Measurements from ENCODE around the gene SPNS3. TPM values are rescaled to one million over a fixed set of nuclear protein-coding genes. Genes with fewer than 3 reads are reported as not detected.

The SPNS3 gene
- total RNA-seq (2022; extraction: Qiagen RNA extraction; ENCODE audit: low read depth) = 0.31 TPM in 1 of 5 replicates, not detected in the others

GRCh38 chr17:4433515-4434031, at the start of gene SPNS3:
SPNS3 (plus strand) TSS chr17:4433940; CDS start chr17:4433968, 28 bp downstream.

GRCh38 chr17:4498461-4499397, 65.0 kb downstream of the SPNS3 start, which contains the start of gene SPNS2:
SPNS2 (plus strand) TSS chr17:4498881; CDS start chr17:4499048, 167 bp downstream.

Other genes with a start within 250 kb of the SPNS3 start
- 22.7 to 33.3 TPM (median 31.5 TPM) in 5 replicates for gene ANKFY1, start 170.0 kb upstream of the SPNS3 start, total RNA-seq (2022; extraction: Qiagen RNA extraction; ENCODE audit: low read depth)
- gene UBE2G1, start 67.3 kb upstream of the SPNS3 start, total RNA-seq (2022; extraction: Qiagen RNA extraction; ENCODE audit: low read depth) = 77.4 to 96.4 TPM (median 95.1 TPM) in 5 replicates
- gene SPNS2, start 64.9 kb downstream of the SPNS3 start, total RNA-seq (2022; extraction: Qiagen RNA extraction; ENCODE audit: low read depth) = 5.8 to 14.1 TPM (median 11.2 TPM) in 5 replicates
- 92.2 to 121 TPM (median 114 TPM) in 5 replicates for gene MYBBP1A, start 121.4 kb downstream of the SPNS3 start, total RNA-seq (2022; extraction: Qiagen RNA extraction; ENCODE audit: low read depth)
- 0.35 TPM in 1 of 5 replicates, not detected in the others for gene GGT6, start 126.6 kb downstream of the SPNS3 start, total RNA-seq (2022; extraction: Qiagen RNA extraction; ENCODE audit: low read depth)
- gene SMTNL2, start 150.6 kb downstream of the SPNS3 start, total RNA-seq (2022; extraction: Qiagen RNA extraction; ENCODE audit: low read depth) = 0.32 to 1.0 TPM (median 0.53 TPM) in 5 replicates
- 0.10 to 0.12 TPM in 2 of 5 replicates, not detected in the others for gene ALOX15, start 207.7 kb downstream of the SPNS3 start, total RNA-seq (2022; extraction: Qiagen RNA extraction; ENCODE audit: low read depth)